Vagina (tissue), 2 donors: ENCODE measurements around the gene ELMO1. TPM values are rescaled to one million over a fixed set of nuclear protein-coding genes. Genes with fewer than 3 reads are reported as not detected.

Experiments used
- DNase-seq, 2 donors: peaks; one replicate each; pipeline ENCODE4 v3.0.0-alpha.2; 2017; ENCODE audit errors: extremely low spot score in 2 of 2
- H3K27ac ChIP-seq: fragments of 200-600 bp; sonication (generic); one replicate; pipeline ENCODE4 v1.5.1; 2019
- H3K27me3 ChIP-seq: fragments of 200-600 bp; sonication (generic); one replicate; pipeline ENCODE4 v1.5.1; 2019
- H3K36me3 ChIP-seq, 2 donors: fragments of 200-600 bp; sonication (generic); one replicate each; pipeline ENCODE4 v1.5.1; 2017 to 2019
- H3K4me1 ChIP-seq: fragments of 200-600 bp; sonication (generic); one replicate; pipeline ENCODE4 v1.5.1; 2019
- H3K4me3 ChIP-seq, 2 donors: fragments of 200-600 bp; sonication (generic); 1 replicate in 1 of 2; 2 replicates in 1 of 2; pipeline ENCODE4 v1.5.1; 2016 to 2019
- H3K9me3 ChIP-seq: fragments of 200-600 bp; sonication (generic); one replicate; pipeline ENCODE4 v1.5.1; 2019
- CTCF ChIP-seq, 3 experiments: fragments of 450-650 bp in 2 of 3; fragments of 200-600 bp in 1 of 3; sonication (generic) in 1 of 3; IDR thresholded peaks; one replicate each; pipeline ENCODE4 v1.5.1; 2017 to 2019; ENCODE audit warnings: antibody characterized with exemption in 3 of 3, mild to moderate bottlenecking in 2 of 3, moderate library complexity in 2 of 3
- POLR2A ChIP-seq, 2 donors: fragments of 450-650 bp; IDR thresholded peaks; one replicate each; pipeline ENCODE4 v1.6.1; 2017; ENCODE audit warnings: antibody characterized with exemption in 2 of 2, mild to moderate bottlenecking in 2 of 2, moderate library complexity in 2 of 2
- POLR2AphosphoS5 ChIP-seq, 2 donors: sonication (generic); formaldehyde crosslinking; IDR thresholded peaks; one replicate each; pipeline ENCODE4 v1.9.0; 2017; ENCODE audit warnings: antibody characterized with exemption in 2 of 2, mild to moderate bottlenecking in 2 of 2, low read depth in 1 of 2; ENCODE audit not compliant: insufficient read depth in 1 of 2
- intact Hi-C: fragments of 100-400 bp; cut with DNase I; formaldehyde crosslinking; loops from one replicate; pipeline ENCODE4 v1.15.1; 2023
- total RNA-seq: library from RNA; depleted of rRNA; stranded (reverse); fragments of >200 nt; gene quantifications from one replicate; pipeline ENCODE4 v1.2.3, GENCODE V29; 2016

The ELMO1 gene
- total RNA-seq, 1 donor from 2014 or later = 74.4 TPM

GRCh38 chr7:37475646-37476045 lies 27.0 kb upstream of the ELMO1 start:
- Histone ChIP-seq H3K27ac (no peak overlapping the region), H3K4me3 (no peak overlapping the region), H3K9me3 (no peaks in the 10 kb centered on the region), H3K27me3 (no peaks in the 10 kb centered on the region), H3K4me1 (no peaks in the 10 kb centered on the region), H3K36me3 (no peaks in the 10 kb centered on the region)
- intact Hi-C loops = no loop called here
- TF ChIP-seq POLR2AphosphoS5 (IDR thresholded peaks at IDR 0.05; ENCODE audit: insufficient read depth in 1 of 2, low read depth in 1 of 2) (no peak), POLR2A (IDR thresholded peaks at IDR 0.05) (no peak), CTCF (IDR thresholded peaks at IDR 0.05) (no peak)
- no peak for DNase-seq

- DNase-seq = no peak
- intact Hi-C loops = no loop called here
- H3K27ac ChIP-seq = no peak overlapping the region
- H3K27me3 ChIP-seq = no peaks in the 10 kb centered on the region
- H3K36me3 ChIP-seq = no peaks in the 10 kb centered on the region
- H3K9me3 ChIP-seq = no peaks in the 10 kb centered on the region
- no peak overlapping the region for H3K4me3 ChIP-seq
- TF ChIP-seq POLR2A (IDR thresholded peaks at IDR 0.05) (no peak), POLR2AphosphoS5 (IDR thresholded peaks at IDR 0.05; ENCODE audit: insufficient read depth in 1 of 2, low read depth in 1 of 2) (no peak), CTCF (IDR thresholded peaks at IDR 0.05) (no peak)
- H3K4me1 ChIP-seq = no peaks in the 10 kb centered on the region
These were observed 23.0 kb upstream of the ELMO1 start for GRCh38 chr7:37471619-37472018.

GRCh38 chr7:37467002-37467401 lies 18.3 kb upstream of the ELMO1 start:
- Histone ChIP-seq H3K27ac (no peak overlapping the region), H3K9me3 (no peaks in the 10 kb centered on the region), H3K27me3 (no peaks in the 10 kb centered on the region), H3K4me3 (no peak overlapping the region), H3K4me1 (no peaks in the 10 kb centered on the region), H3K36me3 (no peaks in the 10 kb centered on the region)
- intact Hi-C loops = no loop called here
- TF ChIP-seq POLR2AphosphoS5 (IDR thresholded peaks at IDR 0.05; ENCODE audit: insufficient read depth in 1 of 2, low read depth in 1 of 2) (no peak), CTCF (IDR thresholded peaks at IDR 0.05) (no peak), POLR2A (IDR thresholded peaks at IDR 0.05) (no peak)
- DNase-seq = no peak

GRCh38 chr7:37462138-37462537 lies 13.5 kb upstream of the ELMO1 start:
- intact Hi-C loops = no loop called here
- H3K36me3 ChIP-seq = no peaks in the 10 kb centered on the region
- H3K27me3 ChIP-seq = no peaks in the 10 kb centered on the region
- no peaks in the 10 kb centered on the region for H3K4me1 ChIP-seq
- H3K27ac ChIP-seq = no peak overlapping the region
- no peak overlapping the region for H3K4me3 ChIP-seq
- TF ChIP-seq CTCF (IDR thresholded peaks at IDR 0.05) (no peak), POLR2AphosphoS5 (IDR thresholded peaks at IDR 0.05; ENCODE audit: insufficient read depth in 1 of 2, low read depth in 1 of 2) (no peak), POLR2A (IDR thresholded peaks at IDR 0.05) (no peak)
- no peak for DNase-seq
- no peaks in the 10 kb centered on the region for H3K9me3 ChIP-seq

GRCh38 chr7:37455081-37455480 lies 6.4 kb upstream of the ELMO1 start:
- no peak for DNase-seq

More at GRCh38 chr7:37455081-37455480, 6.4 kb upstream of the ELMO1 start:
- no peak overlapping the region for H3K27ac ChIP-seq
- H3K4me3 ChIP-seq = no peak overlapping the region
- H3K27me3 ChIP-seq = no peaks in the 10 kb centered on the region
- TF ChIP-seq CTCF (IDR thresholded peaks at IDR 0.05) (no peak), POLR2AphosphoS5 (IDR thresholded peaks at IDR 0.05; ENCODE audit: insufficient read depth in 1 of 2, low read depth in 1 of 2) (no peak), POLR2A (IDR thresholded peaks at IDR 0.05) (no peak)
- H3K4me1 ChIP-seq = no peaks in the 10 kb centered on the region
- intact Hi-C loops = no loop called here
- H3K9me3 ChIP-seq = no peaks in the 10 kb centered on the region
- no peaks in the 10 kb centered on the region for H3K36me3 ChIP-seq
